Upper lobe of left lung (tissue), 6 donors: ENCODE results near the gene TSHZ1. TPM values are rescaled to one million over a fixed set of nuclear protein-coding genes. Genes with fewer than 3 reads are reported as not detected.

Experiments used
- ATAC-seq, 2 donors: fragments of 200-7000 bp; cut with Tn5 transposase; one replicate each; pipeline ENCODE4 v1.9.1; 2022; ENCODE audit warnings: mild to moderate bottlenecking in 2 of 2, moderate library complexity in 2 of 2; ENCODE audit not compliant: low FRiP score in 2 of 2
- DNase-seq, 2 donors: peaks; one replicate each; pipeline ENCODE4 v3.0.0-alpha.2; 2019 to 2020
- H3K27ac ChIP-seq, 4 donors: fragments of 200-600 bp; sonication (generic); one replicate each; pipeline ENCODE4 v1.5.1; 2016 to 2019
- H3K27me3 ChIP-seq, 4 donors: fragments of 200-600 bp; sonication (generic); one replicate each; pipeline ENCODE4 v1.5.1; 2017 to 2019
- H3K36me3 ChIP-seq, 4 donors: fragments of 200-600 bp; sonication (generic); one replicate each; pipeline ENCODE4 v1.5.1; 2016 to 2019
- H3K4me1 ChIP-seq, 4 donors: fragments of 200-600 bp; sonication (generic); one replicate each; pipeline ENCODE4 v1.5.1; 2018 to 2019
- H3K4me3 ChIP-seq, 4 donors: fragments of 200-600 bp; sonication (generic); one replicate each; pipeline ENCODE4 v1.5.1; 2017 to 2019; ENCODE audit warnings: mild to moderate bottlenecking in 2 of 4, moderate library complexity in 1 of 4
- H3K9me3 ChIP-seq, 4 donors: fragments of 200-600 bp; sonication (generic); one replicate each; pipeline ENCODE4 v1.5.1; 2018 to 2019
- EP300 ChIP-seq, 4 donors: sonication (generic); formaldehyde crosslinking; IDR thresholded peaks; one replicate each; pipeline ENCODE4 v1.5.1; 2017; ENCODE audit warnings: antibody characterized with exemption in 4 of 4, control low read depth in 2 of 4
- POLR2A ChIP-seq, 4 donors: fragments of 450-650 bp; IDR thresholded peaks; one replicate each; pipeline ENCODE4 v1.5.1; 2016 to 2017; ENCODE audit warnings: antibody characterized with exemption in 4 of 4, mild to moderate bottlenecking in 2 of 4
- POLR2AphosphoS5 ChIP-seq, 2 donors: sonication (generic); formaldehyde crosslinking; IDR thresholded peaks; one replicate each; pipeline ENCODE4 v1.5.1; 2017; ENCODE audit warnings: antibody characterized with exemption in 2 of 2
- WGBS, 2 donors: methylation state at CpG; one replicate each; pipeline ENCODE4 v1.1.5; 2017 to 2018; 5-methylcytosine and 5-hydroxymethylcytosine counted together
- total RNA-seq, 6 donors: library from RNA; depleted of rRNA in 4 of 6; stranded (reverse); fragments of >200 nt in 4 of 6; gene quantifications; one replicate each; pipeline versions ENCODE4 v1.1.0 to v1.2.1, GENCODE V29; 2016 to 2021
- TF ChIP-seq, protein P1 (sequence below), 6 experiments: fragments of 450-650 bp in 4 of 6; fragments of 200-600 bp in 2 of 6; sonication (generic) in 2 of 6; IDR thresholded peaks; one replicate each; pipeline ENCODE4 v1.5.1; 2016 to 2019; ENCODE audit warnings: antibody characterized with exemption in 6 of 6
- donor health status: DM: no; HTN: no; CAD: no; lungs with moderate emphysema.
- donor health status: DM: no; HTN: yes; CAD: no; lungs with severe emphysema.

Gene TSHZ1
- total RNA-seq, 6 donors from 2014 or later = 9.1 to 16.5 (median 14.3) TPM

DNA sequence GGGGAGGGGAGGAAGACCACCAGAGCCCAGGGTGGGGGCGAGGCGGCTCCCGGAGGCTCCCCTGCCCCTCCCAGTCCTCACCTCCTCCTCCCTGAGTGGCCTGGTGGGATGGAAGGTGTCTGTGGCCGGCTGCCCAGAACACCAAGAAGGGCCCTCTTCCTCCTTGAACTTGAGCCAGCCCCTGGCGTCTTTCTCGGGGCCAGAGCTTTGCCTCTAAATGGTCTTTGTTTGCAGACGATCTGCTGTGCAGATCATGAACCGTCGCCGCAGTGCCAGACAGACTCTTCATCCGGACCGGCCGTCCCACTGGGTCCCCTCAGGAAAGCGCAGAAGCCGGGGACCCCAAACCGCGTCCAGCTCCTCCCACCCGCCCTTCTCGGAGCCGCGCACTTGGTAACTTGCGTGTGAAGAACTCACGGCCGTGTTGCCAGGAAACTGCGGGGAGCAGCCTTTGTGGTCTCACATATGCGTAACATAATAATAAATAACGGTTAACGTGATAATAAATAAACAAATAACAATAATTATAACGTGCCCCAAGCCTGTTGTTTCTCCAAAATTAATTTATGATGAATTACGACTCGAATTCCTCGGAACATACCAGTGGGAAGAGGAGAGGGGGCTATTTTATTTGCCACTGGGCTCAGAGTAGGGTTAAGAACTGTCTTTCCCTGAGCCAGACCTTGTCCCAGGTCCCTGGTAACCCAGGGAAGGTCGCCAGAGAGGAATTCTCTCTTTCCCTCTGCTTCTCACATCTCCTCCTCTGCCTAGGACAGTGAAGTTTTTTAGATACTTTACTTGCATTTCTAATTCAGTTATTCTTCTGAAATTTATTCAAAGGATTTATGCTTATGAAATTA lies 42.6 kb upstream of the TSHZ1 start:
- H3K9me3 ChIP-seq = no peaks in the 10 kb centered on the region
- no peak for TF ChIP-seq POLR2A (IDR thresholded peaks at IDR 0.05)
- TF ChIP-seq POLR2AphosphoS5 (IDR thresholded peaks at IDR 0.05) = no peak
- TF ChIP-seq, protein P1, sequence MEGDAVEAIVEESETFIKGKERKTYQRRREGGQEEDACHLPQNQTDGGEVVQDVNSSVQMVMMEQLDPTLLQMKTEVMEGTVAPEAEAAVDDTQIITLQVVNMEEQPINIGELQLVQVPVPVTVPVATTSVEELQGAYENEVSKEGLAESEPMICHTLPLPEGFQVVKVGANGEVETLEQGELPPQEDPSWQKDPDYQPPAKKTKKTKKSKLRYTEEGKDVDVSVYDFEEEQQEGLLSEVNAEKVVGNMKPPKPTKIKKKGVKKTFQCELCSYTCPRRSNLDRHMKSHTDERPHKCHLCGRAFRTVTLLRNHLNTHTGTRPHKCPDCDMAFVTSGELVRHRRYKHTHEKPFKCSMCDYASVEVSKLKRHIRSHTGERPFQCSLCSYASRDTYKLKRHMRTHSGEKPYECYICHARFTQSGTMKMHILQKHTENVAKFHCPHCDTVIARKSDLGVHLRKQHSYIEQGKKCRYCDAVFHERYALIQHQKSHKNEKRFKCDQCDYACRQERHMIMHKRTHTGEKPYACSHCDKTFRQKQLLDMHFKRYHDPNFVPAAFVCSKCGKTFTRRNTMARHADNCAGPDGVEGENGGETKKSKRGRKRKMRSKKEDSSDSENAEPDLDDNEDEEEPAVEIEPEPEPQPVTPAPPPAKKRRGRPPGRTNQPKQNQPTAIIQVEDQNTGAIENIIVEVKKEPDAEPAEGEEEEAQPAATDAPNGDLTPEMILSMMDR (IDR thresholded peaks at IDR 0.05) = no peak
- no peak for TF ChIP-seq EP300 (IDR thresholded peaks at IDR 0.05)
- H3K4me3 ChIP-seq = peak overlapping the region in 3 of 4 donors; percentile 0 to 29 (median 2)
- H3K4me1 ChIP-seq = no peaks in the 10 kb centered on the region
- no peaks in the 10 kb centered on the region for H3K36me3 ChIP-seq
- ATAC-seq (no peak), DNase-seq (peak in 1 of 2 donors; percentile 60)
- H3K27me3 ChIP-seq = no peaks in the 10 kb centered on the region
- no peak overlapping the region for H3K27ac ChIP-seq
- WGBS, 2 donors = 65 to 72% methylated on average over 24 to 29 of the region's 33 CpGs

- Histone ChIP-seq H3K9me3 (no peaks in the 10 kb centered on the region), H3K36me3 (no peaks in the 10 kb centered on the region), H3K4me3 (no peak overlapping the region), H3K27ac (no peak overlapping the region), H3K27me3 (no peaks in the 10 kb centered on the region), H3K4me1 (no peaks in the 10 kb centered on the region)
- TF ChIP-seq POLR2AphosphoS5 (IDR thresholded peaks at IDR 0.05) = no peak
- TF ChIP-seq, protein P1 (IDR thresholded peaks at IDR 0.05) = no peak
- TF ChIP-seq EP300 (IDR thresholded peaks at IDR 0.05) = no peak
- no peak for DNase-seq
- 55 to 76% methylated on average over 7 of the region's 7 CpGs for WGBS, 2 donors
- no peak for ATAC-seq
These were observed 42.0 kb upstream of the TSHZ1 start for GRCh38 chr18:75168619-75169018.

- Histone ChIP-seq H3K27me3 (no peaks in the 10 kb centered on the region), H3K27ac (no peak overlapping the region), H3K36me3 (no peaks in the 10 kb centered on the region), H3K9me3 (no peaks in the 10 kb centered on the region), H3K4me3 (no peak overlapping the region), H3K4me1 (no peaks in the 10 kb centered on the region)
- ATAC-seq (no peak), DNase-seq (no peak)
- TF ChIP-seq POLR2A (IDR thresholded peaks at IDR 0.05) (no peak), POLR2AphosphoS5 (IDR thresholded peaks at IDR 0.05) (no peak), EP300 (IDR thresholded peaks at IDR 0.05) (no peak)
- TF ChIP-seq, protein P1 (IDR thresholded peaks at IDR 0.05) = no peak
- 77 to 85% methylated on average over 5 to 9 of the region's 9 CpGs for WGBS, 2 donors
These were observed 41.2 kb upstream of the TSHZ1 start for GRCh38 chr18:75169411-75169810.

- Histone ChIP-seq H3K36me3 (no peaks in the 10 kb centered on the region), H3K4me3 (no peak overlapping the region), H3K27me3 (no peaks in the 10 kb centered on the region), H3K4me1 (no peaks in the 10 kb centered on the region), H3K27ac (no peak overlapping the region), H3K9me3 (no peaks in the 10 kb centered on the region)
- TF ChIP-seq POLR2A (IDR thresholded peaks at IDR 0.05) (no peak), EP300 (IDR thresholded peaks at IDR 0.05) (no peak), POLR2AphosphoS5 (IDR thresholded peaks at IDR 0.05) (no peak)
- TF ChIP-seq, protein P1 (IDR thresholded peaks at IDR 0.05) = no peak
- DNase-seq (peak in 1 of 2 donors; percentile 82), ATAC-seq (no peak)
- 95 to 97% methylated on average over 30 to 34 of the region's 34 CpGs for WGBS, 2 donors
These were observed 40.4 kb upstream of the TSHZ1 start for GRCh38 chr18:75170022-75170789.
